Measurements from ENCODE around the gene SLC43A1. TPM values are rescaled to one million over a fixed set of nuclear protein-coding genes. Genes with fewer than 3 reads are reported as not detected.

The SLC43A1 gene
- total RNA-seq, 6 experiments from 2014 or later, result 38.9 to 173 (median 106) TPM

GRCh38 chr11:57544566-57544965 lies 29.1 kb upstream of the SLC43A1 start:
- ATAC-seq, result no peak
- no peak overlapping the region for H3K4me3 ChIP-seq
- H3K4me1 ChIP-seq, result no peaks in the 10 kb centered on the region
- no peak overlapping the region for H3K27ac ChIP-seq
- no peaks in the 10 kb centered on the region for H3K9me3 ChIP-seq
- intact Hi-C loops (cut with DNase I), result no loop called here
- DNase-seq, result no peak
- WGBS (ENCODE audit: insufficient coverage, low coverage, low lambda C conversion rate, missing lambda C conversion rate), result 87% methylated on average over 6 of the region's 6 CpGs
- no peak for TF ChIP-seq CTCF (IDR thresholded peaks at IDR 0.05)
- TF ChIP-seq POLR2A (IDR thresholded peaks at IDR 0.05), result no peak
- peaks cover 0 to 5% (median under 1%) of the 10 kb centered on the region in 4 donors for H3K36me3 ChIP-seq
- H3K27me3 ChIP-seq, result no peaks in the 10 kb centered on the region

DNA sequence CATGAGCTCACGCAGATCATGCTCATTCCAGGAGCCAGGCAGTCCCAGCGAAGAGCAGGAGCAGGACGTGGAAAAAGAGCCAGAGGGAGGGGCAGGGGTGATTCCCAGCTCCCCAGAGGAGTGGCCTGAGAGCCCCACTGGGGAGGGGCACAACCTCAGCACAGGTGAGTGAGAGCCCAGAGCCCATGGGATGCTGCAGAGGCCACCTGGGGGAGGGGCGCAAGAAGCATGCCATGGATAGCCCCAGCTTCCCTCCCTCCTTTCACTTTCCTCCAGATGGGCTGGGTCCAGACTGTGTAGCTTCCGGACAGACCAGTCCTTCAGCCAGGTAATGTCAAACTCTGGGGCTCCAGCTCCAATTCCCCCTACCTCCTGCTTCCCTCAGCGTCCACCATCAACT lies 28.1 kb upstream of the SLC43A1 start:
- H3K9me3 ChIP-seq, result no peaks in the 10 kb centered on the region
- 89% methylated on average over 1 of the region's 6 CpGs for WGBS (ENCODE audit: insufficient coverage, low coverage, low lambda C conversion rate, missing lambda C conversion rate)
- TF ChIP-seq CTCF (IDR thresholded peaks at IDR 0.05), result no peak
- TF ChIP-seq POLR2A (IDR thresholded peaks at IDR 0.05), result no peak
- intact Hi-C loops (cut with DNase I), result no loop called here
- no peaks in the 10 kb centered on the region for H3K36me3 ChIP-seq
- no peak overlapping the region for H3K27ac ChIP-seq
- ATAC-seq (no peak), DNase-seq (no peak)
- no peaks in the 10 kb centered on the region for H3K4me1 ChIP-seq
- no peaks in the 10 kb centered on the region for H3K27me3 ChIP-seq
- no peak overlapping the region for H3K4me3 ChIP-seq

DNA sequence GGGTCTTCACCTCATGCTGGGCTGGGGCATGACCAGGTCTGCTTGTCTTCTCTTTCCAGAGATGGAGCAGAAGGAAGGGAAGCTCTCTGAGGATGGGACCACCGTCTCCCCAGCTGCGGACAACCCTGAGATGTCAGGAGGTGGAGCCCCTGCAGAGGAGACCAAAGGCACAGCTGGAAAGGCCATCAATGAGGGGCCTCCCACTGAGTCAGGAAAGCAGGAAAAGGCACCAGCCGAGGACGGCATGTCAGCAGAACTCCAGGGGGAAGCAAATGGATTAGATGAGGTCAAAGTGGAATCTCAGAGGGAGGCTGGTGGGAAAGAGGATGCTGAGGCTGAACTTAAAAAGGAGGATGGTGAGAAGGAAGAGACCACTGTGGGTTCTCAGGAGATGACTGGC lies 27.1 kb upstream of the SLC43A1 start:
- ATAC-seq, result no peak
- intact Hi-C loops (cut with DNase I), result no loop called here
- no peak overlapping the region for H3K4me3 ChIP-seq
- WGBS (ENCODE audit: insufficient coverage, low coverage, low lambda C conversion rate, missing lambda C conversion rate), result 65% methylated on average over 3 of the region's 4 CpGs
- no peak for DNase-seq
- no peak for TF ChIP-seq CTCF (IDR thresholded peaks at IDR 0.05)
- TF ChIP-seq POLR2A (IDR thresholded peaks at IDR 0.05), result no peak
- H3K27me3 ChIP-seq, result no peaks in the 10 kb centered on the region
- H3K9me3 ChIP-seq, result no peaks in the 10 kb centered on the region
- no peak overlapping the region for H3K27ac ChIP-seq
- H3K4me1 ChIP-seq, result no peaks in the 10 kb centered on the region
- H3K36me3 ChIP-seq, result no peaks in the 10 kb centered on the region

DNA sequence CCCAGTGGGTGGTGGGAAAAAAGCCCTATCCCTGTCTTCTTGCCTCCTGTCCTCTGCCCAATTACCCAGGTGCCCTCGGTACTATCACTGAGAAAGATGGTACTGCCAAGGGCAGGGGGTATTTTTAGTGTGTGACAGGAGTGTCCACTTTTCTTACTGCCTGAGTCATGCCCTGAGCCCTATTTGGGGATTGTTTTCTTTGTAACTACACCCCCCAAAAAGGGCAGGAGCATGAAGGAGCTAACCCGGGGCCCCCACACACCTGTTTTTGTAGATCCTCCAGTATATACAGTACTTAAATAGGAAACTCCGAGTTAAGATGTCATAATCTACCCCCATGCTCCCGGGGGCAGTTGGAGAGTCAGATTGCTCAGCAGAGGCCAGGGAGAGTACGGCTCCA lies 25.7 kb upstream of the SLC43A1 start:
- Histone ChIP-seq H3K36me3 (no peaks in the 10 kb centered on the region), H3K4me3 (no peak overlapping the region), H3K27me3 (no peaks in the 10 kb centered on the region), H3K9me3 (no peaks in the 10 kb centered on the region), H3K4me1 (no peaks in the 10 kb centered on the region), H3K27ac (no peak overlapping the region)
- TF ChIP-seq CTCF (IDR thresholded peaks at IDR 0.05), result no peak
- no peak for TF ChIP-seq POLR2A (IDR thresholded peaks at IDR 0.05)
- intact Hi-C loops (cut with DNase I), result no loop called here
- ATAC-seq (no peak), DNase-seq (no peak)
- 90% methylated on average over 2 of the region's 5 CpGs for WGBS (ENCODE audit: insufficient coverage, low coverage, low lambda C conversion rate, missing lambda C conversion rate)

DNA sequence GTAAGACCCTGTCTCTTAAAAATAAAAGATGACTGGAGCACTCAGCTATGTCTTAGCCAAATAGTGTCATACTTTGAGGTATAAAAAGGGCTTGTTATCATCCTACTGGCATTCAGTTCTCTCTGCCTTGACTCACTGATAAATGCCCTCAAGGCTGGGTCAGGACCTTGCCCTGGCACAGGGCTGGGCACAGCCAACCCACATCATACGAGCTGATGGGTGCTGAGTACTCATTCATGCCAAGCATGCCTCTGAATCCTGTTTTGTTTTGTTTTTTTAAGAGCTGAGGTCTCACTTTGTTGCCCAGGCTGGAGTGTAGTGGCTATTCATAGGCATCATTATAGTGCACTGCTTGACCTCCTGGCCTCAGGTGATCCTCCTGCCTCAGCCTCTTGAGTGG lies 23.8 kb upstream of the SLC43A1 start:
- TF ChIP-seq CTCF (IDR thresholded peaks at IDR 0.05) (no peak), POLR2A (IDR thresholded peaks at IDR 0.05) (no peak)
- Histone ChIP-seq H3K9me3 (no peaks in the 10 kb centered on the region), H3K36me3 (no peaks in the 10 kb centered on the region), H3K27me3 (no peaks in the 10 kb centered on the region), H3K27ac (no peak overlapping the region), H3K4me3 (no peak overlapping the region), H3K4me1 (no peaks in the 10 kb centered on the region)
- DNase-seq (no peak), ATAC-seq (no peak)
- intact Hi-C loops (cut with DNase I), result no loop called here
- WGBS (ENCODE audit: insufficient coverage, low coverage, low lambda C conversion rate, missing lambda C conversion rate), result no CpG with 5 or more reads among the region's 1 CpG
